GM18502 (cell line): ENCODE measurements around the gene SMYD1.

ENCODE experiments used
- ATAC-seq: cut with Tn5 transposase; IDR thresholded peaks from one replicate; pipeline ENCODE4 v1.9.1; 2021; ENCODE audit warnings: mild to moderate bottlenecking; ENCODE audit not compliant: unreplicated experiment, poor library complexity

Gene SMYD1

DNA sequence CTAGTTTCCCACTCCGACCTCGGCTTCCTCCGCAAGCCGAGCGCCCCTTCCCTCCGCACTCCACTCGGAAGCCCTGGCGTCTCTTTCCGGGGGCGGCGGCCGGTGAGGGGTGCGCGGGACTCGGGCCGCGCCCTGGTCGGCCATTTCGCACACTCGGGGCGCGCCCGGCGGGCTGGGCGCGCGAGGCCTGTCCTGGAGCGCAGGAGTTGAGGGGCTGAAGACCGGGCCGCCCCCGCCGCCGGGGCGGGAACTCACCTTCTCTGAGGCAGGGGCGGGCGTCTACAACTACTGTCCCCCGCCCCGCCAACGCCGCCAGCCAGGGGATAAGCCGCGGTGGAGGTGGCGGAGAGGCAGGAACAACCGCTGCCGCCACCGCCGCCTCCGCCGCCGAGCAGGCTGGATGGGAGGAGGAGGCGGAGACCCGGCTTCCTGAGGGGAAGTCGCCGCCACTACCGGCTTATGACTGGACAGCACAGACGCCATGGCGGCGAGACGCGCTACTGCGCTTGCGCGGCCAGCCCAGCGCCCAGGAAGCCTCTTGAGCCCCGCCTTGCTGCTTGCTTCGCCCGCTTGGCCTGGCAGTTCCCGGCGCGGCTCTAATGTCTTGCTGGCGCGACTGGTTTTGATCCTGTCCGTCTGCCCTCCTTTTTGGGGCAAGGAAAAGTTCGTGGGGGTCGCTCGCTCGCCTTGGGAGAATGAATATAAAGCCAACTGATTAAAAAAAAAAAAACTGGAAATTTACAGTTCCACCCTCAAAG is 12.1 kb upstream of the SMYD1 start, which contains the start of gene KRCC1:
Gene KRCC1, minus strand, starts transcription at position 413 of the 758 bp plus-strand sequence. CDS start 27,220 bp downstream, outside the sequence.
- ATAC-seq, result peak; percentile 96

DNA sequence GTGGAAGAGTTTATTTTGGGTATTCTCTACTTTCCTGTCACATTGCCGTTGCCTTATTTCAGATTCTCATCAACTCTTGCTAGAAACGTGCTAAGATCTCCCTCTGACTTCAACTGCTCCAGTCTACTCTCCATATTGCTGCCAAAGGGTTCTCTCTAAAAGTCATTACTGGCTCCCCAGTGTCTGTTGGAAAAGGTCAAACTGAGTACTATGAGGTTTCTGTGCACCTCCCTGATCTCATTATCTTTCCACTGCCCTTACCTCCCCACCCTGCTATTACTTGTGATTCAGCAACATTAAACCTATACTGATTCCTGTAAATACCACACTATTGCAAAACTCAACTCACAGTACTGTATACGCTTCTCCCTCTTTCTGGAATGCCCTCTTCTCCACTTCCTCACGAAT is 10.2 kb upstream of the SMYD1 start:
- no peak for ATAC-seq

DNA sequence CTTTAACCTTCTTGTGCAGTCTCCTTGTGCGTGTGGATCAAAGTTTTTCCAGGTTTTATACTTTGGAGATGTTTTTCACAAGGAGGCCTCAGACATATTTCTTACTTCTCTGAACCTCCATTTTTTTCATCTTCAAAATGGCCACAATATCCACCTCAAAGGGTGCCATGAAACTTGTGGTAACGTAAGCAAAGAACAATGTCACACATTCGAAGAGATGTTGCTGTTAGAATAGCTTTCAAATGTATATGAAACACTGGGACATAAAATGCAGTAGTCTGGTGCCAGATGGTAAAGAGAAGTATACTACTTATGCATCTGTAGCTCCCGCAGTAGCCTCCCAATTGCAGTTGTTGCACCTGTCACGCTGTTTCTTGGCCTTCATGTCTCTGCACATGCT is 9.4 kb upstream of the SMYD1 start:
- no peak for ATAC-seq

DNA sequence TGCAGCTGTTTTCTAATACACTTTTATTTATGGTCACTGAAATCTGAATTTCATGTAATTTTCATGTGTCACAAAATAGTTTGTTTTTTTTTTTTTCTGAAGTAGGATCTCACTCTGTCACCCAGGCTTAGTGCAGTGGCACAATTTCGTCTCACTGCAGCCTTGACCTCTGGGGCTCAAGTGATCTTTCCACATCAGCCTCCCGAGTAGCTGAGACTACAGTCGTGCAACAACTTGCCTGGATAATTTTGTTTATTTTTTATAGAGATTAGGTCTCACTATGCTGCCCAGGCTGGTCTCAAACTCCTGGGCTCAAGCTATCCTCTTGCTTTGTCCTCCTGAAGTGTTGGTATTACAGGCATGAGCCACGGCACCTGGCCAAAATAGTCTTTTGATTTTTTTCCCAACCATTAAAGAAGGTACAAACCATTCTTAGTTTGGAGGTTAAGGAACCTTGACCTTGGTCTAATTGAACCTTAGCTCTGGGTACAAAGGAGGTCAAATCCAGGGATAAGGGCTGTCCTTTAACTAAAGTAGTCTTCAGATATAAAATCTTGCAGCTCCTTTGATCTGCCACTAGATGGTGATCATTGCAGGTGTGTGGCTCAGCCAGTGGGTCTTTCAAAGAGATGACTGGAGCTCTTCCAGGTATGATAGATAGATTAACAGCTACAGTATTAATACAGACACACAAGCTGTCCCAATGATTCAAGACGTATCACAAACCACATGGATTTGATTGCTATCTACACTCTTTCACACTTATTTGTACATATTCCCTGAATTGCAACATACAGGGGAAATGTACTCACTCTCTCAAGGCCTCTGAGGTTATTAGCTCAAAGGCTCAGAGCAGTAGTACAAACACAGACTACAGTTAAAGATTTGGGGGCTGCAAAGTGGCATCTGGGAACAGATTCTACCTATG is 7.4 kb upstream of the SMYD1 start:
- ATAC-seq, result peak; percentile 50

DNA sequence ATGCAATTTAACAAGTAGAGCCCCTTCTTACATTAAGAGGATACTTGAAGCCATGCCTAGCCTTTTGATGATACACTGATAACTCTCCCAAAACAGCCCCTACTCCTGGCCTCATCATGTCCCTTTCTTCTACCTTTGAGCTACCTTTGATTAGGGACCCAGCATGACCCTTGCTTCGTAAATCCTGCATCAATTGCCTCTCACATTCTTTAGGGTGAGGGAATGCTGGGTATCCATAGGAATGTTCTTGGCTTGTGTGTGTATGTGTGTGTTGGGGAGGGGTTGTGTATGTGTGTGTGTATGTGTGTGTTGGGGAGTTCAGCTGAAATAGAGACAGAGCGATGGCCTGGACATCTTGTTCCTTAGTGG is 6.7 kb upstream of the SMYD1 start:
- ATAC-seq, result no peak

DNA sequence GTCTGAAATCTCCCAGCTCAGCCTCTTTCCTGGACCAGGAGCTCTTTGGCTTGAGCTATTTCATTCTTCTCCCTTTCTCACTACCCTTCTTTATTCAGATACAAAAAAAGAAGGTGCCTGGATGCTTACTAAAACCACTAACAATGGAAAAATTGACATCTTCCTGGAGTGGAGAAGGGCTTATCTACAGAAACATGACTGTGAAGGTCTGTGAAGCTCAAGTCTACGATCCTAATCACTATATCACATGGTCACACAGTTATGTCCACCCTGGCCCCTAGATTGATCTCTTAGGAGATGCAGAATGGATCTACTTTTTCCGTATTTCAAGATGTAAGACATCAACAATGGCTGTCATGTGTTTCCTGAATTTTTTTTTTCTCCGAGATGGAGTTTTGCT is 6.3 kb upstream of the SMYD1 start:
- ATAC-seq, result no peak

DNA sequence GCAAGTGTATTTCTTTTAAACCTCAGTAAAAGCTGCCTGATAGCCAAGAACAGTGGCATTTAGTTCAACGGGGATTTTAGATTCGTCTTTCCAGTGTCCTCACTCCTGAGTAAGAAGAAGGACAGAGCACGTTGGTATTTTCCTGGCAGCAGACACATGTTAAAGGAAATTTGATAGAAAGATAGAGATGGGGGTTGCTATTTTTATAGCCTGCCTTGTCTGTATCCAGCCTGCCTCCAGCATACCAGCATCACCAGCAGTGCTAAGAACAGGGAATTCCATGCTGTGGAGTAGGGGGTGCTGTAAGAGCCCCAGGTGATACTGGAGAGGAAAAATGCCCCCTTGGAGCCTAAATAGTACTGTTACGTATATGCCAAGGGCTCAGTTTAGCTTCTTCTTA is 1.1 kb upstream of the SMYD1 start:
- no peak for ATAC-seq

DNA sequence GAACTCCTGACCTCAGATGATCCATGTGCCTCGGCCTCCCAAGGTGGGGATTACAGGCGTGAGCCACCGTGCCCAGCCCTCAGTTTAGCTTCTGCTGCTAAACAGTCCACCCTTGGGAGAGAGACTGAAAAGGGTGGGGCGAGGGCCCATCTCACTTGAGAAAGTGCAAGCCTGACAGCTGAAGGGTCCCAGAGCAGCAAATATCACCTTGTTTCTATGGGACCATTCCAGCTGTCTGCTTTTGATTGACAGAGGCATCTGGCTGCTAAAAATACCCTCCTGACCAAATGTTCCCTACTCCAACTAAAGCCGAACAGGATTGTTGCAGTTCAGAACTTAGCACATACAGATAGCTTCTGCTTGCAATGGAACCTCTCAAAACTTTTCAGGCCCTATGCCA is 436 bp upstream of the SMYD1 start:
- ATAC-seq, result no peak

DNA sequence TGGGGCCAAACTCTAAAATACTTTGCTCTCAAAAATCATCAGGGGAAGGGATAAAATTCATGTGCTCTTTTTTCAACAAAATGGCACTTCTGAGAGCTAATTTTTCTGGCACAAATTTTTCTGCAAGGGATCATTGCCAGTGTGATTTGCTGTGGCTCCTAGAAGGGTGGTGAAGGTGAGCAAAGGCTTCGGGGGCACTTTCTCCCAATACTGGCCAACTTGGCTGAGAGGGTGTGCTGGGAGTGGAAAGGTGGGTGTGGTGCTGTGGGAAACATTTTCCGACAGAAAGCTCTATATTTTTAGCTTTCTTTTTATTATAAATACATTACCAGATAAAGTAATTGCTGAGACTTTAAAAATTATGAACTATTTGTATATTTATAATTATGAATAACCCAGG is 419 bp downstream of the SMYD1 start:
- no peak for ATAC-seq

DNA sequence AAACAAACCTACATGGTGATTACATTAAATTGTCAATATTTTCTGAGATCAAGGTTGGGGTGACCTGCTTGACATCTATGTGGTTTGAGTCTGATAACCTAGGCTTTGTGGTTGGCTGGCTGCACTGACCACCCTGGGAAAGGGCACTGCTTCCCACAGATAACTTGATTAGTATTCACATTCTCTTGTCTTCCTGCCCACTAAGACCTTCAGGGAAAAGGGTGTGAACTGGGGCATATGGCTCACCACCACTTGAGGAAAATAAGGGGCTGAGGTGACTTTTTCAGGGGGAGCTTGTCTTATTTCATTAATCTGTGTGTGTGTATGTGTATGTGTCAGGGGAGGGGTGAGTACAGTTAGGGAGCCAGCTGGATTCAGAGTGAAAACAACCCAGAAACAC is 1.5 kb downstream of the SMYD1 start:
- no peak for ATAC-seq

DNA sequence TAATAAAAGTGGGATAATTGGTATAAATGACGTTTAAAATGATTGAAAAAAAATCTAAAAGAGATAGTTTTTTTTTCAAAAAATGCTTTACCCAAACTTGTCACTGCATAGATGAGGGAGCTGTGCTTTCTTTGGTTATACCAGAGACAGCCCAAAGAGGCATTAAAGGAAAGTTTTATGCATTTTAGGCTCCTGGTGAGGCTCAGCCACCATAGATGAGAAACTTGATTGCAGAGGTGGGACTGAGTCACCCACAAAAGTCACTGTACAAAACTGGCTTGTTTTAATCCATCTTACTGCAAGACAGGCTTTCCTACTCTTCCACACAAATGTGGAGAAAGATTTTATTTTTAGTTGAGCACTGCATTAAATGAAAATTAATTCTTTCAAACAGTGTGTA is 2.4 kb downstream of the SMYD1 start:
- ATAC-seq, result no peak

DNA sequence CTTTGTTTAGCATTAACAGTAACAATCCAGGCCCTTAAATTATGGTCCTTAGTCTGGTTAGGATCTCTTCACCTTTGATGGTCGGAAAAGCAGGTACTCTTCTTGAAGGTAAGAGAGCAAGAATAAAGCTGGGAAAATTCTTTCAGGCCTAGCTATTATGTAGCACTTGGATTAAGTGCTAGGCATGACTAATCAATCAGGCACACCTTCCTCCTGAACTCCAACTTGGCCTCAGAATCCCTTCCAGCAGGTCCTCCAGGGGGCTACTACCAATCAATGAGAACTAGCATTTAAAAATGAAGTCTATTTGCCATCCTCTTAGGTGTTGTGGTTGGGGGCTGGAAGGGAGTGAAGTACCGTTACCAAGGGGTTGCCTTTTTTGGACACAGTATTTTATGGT is 3.7 kb downstream of the SMYD1 start:
- ATAC-seq, result no peak

DNA sequence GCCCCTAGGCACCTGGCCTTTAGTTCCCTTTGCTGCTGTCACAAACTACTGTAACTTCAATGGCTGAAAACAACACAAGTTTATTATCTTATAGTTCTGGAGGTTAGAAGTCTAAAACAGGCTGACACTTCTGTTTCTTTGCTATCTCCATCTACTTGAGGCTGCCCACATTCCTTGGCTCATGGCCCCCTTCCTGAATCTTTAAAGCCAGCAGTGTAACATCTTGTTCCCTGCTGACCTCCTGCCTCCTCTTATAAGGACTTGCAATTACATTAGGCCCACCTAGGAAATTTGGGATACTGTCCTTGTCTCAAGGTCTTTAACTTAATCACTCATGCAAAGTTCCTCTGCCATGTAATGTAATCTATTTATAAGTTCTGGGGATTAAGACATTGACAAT is 6.5 kb downstream of the SMYD1 start:
- ATAC-seq, result no peak

DNA sequence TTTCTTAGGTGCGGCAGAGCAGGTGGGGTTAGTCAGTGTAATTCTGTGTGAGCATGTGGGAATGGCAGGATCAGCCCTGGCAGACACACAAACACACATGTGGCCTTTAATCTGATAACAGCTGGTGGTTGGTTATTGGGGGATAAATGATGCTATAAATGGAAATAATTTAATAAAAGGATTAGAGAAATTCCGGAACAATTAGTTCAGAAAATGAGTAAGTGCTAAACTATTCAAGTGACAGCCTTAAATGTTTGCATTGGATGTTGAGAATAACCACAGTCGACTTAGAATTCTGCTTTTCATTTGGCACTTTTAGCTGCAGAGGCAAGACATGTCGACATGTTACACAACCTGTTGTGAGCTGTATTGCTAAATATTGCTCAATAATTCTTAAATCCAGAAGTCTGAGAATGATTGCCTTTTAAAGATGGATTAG is 7.2 kb downstream of the SMYD1 start:
- no peak for ATAC-seq

DNA sequence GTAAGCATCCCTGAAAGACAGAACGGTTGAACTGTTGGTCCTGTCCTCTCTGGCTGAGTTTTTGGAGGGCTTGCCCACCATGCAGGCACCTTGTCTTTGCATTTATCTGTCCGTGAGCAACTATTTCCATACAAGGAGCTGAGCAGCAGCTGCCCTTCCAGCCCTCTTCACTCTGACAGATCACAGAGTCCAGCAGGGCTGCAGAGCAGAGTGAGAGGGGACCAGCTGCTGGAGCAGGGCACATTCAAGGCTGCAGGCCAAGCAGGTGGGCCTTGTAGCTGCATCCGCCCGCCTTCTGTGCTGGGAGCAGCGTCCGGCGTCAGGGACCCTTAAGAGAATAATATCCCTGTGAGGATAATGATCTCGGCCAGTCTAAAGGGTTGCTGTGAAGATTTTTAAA is 9.5 kb downstream of the SMYD1 start:
- ATAC-seq, result no peak

DNA sequence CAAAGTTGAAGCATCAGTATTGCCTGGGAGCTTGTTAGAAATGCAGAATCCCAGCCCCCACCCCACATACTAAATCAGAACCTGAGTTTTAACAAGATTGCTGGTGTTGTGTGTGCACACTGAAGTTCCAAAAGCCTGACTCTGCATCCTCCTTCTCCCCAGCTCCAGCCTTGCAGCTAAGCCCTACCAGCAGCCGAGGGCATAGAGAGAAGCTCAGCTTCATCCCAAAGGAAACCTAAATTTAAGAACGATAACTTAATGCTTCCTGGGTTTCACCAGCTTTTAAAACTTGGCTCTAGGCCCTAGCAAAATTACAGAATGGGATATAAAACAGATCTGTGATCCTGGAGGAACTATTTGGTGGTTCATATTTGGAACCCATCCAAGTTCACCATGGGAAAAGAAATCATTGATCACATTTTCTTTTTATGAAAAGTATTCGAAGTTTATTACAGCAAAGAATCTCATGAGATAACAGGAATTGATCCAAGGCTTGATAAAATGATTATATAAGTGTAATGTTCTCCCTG is 11.1 kb downstream of the SMYD1 start:
- no peak for ATAC-seq

DNA sequence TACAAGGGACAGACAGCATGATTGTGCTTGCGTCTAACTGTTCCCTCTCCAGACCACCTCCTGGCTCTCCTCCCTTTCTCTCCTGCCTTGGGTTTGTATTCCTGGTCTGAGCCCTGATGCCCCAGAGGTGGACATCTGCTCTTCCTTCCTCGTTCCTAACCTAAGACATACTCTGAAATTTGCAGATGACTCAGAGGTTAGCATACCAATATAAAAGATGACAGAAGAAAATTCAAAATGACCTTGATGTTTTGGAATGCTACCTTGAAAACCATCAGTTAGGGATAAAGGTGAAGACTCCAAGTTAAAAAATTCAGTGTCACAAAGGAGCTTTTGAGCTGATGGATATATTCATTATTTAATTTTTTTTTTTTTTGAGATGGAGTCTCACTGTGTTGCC is 12.9 kb downstream of the SMYD1 start:
- ATAC-seq, result no peak

DNA sequence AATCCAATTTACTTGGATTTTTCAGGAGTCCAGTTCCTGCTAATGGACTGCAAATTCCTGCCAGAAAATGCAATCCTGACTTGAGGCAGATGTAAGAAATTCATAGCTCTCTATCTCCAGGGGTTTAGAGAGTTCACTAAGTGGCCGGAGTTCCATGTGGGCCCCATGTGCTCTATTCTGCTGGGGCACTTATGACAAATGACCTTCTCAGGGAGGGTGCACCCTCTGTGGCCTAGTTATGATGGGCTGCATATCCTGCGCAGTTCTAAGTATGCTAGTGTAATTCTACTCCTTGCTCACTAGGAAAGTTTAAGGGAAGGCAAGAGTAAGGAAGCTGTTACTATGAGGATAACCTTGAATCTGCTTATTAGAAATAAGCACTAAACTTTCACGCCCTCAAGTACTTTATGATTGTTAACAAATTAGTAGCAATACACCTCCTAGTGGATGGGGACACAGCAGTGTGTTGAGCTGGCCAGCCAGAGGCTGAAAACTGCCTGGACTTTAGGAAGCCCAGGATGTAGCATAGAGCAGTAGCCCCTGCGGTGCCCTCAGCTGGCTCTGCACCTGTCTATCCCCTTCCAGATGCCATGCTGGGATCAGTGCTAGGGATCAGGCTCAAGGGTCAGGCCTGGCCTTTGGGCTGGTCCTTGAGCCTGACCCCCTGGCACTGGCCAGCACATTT is 14.4 kb downstream of the SMYD1 start:
- no peak for ATAC-seq

DNA sequence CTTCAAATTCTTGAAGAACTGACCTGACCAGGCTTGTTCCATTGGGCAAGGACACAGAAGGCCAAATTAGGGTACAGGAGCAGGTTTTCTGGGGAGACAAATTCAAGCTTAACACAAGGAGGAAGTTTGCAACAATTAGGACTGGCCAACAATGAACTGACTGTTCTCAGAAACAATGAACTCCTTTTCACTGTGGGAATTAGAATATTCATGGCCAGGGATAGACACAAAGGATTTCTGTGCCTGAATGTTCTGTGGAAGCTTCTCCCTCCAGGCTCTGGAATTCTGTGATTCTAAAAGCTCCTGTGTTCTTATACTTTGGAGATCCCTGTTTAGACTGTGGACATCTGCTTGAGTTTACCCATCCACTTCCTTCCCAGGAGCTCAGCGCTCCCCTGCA is 15.2 kb downstream of the SMYD1 start:
- ATAC-seq, result no peak

DNA sequence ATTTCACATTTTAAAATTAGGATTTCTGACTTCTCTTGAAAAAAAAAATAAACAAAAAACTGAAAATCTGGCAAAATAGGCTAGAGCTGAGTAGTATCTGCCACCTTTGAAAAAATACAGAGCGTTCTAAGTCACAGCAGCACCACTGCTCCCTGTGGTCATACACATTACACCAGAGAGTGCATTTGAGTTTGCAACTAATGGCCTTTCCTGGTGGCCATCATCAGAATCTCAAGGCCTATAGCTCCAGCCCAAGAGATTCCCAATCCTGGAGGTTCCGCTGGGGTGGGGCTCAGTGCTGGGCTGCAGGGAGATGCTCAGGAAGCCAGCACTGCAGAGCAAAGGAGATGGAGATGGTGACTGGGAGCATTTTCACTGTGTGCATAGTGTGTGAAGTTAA is 17.5 kb downstream of the SMYD1 start:
- no peak for ATAC-seq

DNA sequence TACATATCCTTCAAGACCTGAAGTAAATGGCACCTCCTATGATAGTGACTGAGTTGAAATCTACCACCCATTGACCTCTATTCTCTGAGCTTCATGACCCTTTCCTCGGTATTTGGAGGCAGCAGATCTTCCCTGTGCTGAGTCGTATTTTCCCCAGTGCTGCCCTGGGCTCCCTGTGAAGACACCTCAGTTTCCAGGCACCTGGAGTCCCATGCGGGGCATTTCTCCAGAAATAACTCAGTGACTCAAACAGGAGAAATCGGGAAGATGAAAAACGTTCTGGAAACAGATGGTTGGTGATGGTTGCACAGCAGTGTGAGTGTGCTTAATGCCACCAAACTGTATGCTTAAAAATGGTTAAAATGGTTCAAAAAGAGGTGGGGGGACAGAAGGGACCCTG is 18.0 kb downstream of the SMYD1 start:
- ATAC-seq, result no peak
